Anterior cingulate cortex (tissue), 58 donors: ENCODE data around the gene HTR2C.
"Not testable (repeated sequence)": the region's sequence is repeated elsewhere in the genome, so short reads cannot be mapped to it uniquely, and the experiment has no call there.

Source experiments
- DNase-seq, 58 donors: peaks; one replicate each; lab custom pipeline; 2025; lab: John Stamatoyannopoulos, UW

HTR2C gene

DNA sequence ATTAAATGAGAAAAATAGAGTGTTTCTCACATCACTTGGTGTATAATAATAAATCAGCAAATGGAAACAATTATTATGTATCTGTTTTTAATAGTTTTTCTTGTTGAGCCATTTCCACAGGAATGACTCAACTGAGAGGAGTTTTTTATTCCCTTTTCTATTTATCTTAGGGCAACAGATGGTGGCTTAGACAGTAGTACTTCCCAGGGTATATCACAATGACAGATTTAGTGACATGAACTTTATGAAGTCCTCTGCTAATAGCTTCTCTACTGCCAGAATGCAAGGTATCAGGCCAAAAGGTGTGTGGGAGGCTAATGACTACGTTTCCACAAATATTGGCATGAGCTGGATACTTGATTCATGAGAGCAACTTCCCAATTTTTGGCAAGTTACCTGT is 126.7 kb downstream of the HTR2C start:
- DNase-seq, result no peak

DNA sequence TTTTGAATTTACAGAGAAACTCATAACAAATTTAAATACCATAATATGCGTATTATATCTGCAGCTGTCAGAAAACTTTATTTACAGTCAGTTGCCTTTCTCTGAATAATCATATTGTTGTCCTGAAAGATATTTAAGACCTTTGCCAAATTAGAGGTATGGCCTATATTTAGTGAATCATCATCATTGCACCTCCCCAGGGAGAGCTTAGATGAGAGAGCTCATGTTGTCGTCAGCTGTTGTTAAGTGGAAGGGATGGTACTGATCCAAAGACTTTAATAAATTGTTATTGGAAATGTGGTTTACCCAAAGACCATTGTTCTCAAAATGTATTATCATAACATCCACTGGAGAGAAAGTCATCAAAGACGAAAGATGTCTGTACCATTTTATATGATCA is 128.6 kb downstream of the HTR2C start:
- DNase-seq, result no peak

DNA sequence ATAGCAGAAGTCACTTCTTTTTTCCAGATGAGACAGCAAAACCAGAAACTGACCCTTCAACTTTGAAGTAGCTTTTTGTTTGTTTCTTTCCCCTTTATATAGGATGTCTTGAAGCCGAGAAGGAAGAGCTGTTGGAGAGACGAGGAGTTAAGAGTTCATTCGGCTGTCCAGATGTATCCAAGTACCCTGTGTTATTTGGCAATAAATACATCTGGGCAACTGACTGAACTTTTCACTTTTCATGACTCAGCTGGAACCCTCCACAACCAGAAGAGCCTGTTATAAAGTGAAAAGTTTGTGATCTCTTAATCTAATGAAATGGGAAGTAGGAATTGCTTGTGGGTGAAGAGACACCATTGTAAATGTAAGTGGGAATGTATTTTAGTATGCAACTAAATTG is 131.2 kb downstream of the HTR2C start:
- no peak for DNase-seq

DNA sequence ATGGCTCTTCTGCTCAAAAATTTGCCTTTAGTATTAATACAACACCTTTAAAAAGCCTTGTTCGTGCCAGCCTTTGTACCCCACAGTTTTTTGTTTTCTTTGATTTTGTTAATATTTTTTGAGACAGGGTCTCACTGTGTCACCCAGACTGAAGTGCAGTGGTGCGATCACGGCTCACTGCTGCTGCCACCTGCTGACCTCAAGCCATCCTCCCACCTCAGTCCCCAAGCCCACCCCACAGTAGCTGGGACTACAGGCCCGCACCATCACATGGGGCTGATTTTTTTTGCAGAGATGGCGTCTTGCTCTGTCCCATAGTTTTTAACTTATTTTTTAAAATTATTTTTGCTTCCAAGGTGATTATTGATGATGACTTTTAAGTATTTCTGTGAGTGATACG is 134.0 kb downstream of the HTR2C start:
- no peak for DNase-seq

DNA sequence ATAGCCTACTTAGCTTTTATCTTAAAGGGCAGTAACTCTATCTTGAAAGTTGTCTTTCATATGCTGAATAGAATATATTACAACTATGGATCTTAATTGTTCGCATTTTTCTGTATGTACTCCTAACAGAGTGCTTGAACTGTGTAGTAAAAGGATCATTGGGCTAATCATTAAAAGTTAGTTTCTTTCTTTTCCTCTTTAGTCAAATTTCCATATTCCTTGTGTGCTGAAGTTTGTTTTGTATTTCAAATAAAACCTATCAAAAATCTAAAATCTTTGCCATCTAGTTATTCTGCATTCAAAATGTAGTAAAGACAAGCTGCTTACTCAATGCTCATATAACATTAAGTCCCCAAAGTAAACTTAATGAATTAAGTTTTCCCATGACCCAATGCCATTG is 182.7 kb downstream of the HTR2C start:
- DNase-seq, result no peak

DNA sequence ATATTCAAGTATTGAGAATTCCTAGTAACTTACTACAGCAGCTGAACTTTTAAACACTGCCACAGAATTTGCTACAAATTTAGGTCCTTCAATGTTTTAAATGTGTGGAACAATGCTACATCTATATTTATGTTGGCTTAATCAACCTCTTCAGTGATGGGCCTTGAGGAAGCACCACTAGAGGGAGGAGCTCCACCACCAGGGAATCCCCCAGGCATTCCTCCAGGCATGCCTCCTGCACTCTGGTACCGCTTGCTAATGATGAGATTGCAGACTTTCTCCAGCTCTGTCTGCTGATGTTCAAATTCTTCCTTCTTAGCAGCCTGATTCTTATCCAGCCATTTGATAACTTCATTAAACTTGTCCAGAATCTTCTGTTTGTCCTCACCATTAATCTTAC is 190.8 kb downstream of the HTR2C start:
- DNase-seq, result no peak

DNA sequence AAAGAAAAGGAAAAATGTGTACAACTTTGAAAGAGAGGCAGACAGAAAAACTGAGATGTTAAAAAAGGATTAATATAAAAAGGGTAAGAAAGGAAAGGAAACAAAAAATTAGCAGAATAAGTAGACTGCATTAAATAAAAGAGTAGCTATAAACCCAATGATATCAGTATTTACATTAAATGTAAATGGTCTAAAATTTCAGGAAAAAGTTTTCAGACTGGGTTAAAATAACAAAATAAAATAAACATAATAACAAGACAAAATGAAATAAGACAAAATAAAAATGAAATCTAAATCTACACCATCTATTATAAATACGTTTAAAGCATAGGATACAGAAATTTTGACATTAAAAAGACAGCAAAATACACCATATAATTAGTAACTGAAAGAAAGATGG is 199.0 kb downstream of the HTR2C start:
- no peak for DNase-seq

DNA sequence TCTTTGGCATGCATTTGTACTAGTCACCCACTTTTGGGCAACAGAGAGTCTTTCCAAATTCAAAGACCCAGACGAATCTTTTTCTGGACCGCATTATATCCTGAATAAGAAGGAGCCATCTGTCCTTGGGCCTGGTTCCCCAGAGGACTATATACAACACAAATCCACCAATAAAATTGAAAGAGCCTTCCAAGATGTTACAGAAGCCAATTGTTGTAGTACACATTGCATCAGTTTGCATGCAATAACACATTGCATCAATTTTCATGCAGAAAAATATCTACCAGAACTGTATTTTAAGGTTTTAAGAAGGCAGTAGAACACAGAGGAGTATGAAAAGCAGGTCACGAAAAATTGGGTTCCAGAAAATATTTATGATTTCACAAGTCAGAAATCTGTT is 203.2 kb downstream of the HTR2C start:
- no peak for DNase-seq

DNA sequence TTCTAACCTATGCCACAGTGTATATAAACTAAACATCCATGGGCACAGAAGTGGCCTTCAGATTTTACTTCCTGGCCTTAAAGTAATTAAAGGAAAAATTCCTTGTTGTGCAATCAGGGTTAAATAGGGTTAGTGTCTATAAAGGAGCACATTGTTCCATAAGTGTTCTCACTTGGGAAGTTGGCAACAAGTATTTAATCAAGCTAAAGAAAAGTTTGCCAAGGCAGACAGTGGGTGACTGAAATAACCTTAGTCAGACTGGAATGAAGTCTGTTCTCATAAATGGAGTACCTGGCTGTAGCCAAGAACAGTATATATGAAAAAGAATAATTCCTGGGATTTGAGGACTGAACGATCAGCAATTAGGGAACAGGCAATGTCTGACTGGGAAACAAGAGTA is 213.6 kb downstream of the HTR2C start:
- no peak for DNase-seq

DNA sequence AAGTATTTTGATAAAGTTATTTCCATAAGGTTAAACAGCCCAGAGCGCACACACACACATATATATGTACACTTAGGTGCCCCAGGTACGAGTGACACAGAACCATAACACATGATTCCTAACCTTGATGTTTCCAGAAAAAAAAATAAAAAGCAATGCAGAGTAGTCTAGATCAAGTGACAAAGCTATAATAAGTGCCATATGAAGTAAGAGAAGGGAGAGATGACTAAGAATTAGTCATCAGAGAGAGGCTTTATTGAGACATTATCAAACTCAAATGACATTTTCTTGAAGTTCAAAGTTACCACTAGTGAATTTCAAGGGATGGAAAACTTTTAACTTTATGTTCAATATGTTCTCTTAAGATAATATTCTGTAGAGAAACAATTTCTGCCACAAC is 215.0 kb downstream of the HTR2C start:
- DNase-seq, result no peak

DNA sequence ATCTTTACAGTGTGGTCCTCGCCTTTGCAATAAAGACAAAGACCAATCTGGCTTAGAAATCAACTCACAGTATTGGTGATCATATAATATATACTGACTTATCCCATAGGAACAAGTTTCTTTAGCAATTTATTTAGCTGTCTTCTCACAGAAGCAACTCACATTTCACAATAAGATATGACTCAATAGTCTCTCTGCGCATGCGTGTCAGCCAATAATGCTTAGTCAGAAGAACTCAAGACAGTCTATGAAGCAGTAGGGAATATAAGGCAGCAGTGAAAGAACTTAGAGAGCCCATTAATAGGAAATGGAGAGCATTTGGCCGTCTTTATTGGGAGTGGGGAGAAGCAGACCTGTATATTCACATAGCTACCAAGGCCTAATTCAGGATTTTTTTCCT is 216.8 kb downstream of the HTR2C start:
- DNase-seq, result no peak

DNA sequence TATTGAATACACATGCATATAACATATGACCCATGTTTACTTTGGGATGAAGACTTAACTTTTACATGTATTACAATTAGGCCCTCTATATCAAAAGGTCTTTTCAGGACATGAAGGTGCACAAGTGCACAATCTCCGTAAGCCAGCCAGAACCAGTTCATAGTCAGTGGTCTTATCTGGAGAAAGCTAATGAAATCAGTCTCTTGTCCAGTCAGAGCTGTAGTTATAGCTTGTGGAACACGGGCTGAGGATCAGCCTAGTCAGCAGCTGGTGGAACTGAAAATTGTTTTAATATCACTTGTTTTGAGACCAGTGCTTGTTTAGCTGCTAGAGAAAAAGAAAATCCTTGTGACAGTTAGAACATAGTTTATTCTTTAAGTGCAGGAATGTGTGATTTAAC is 235.6 kb downstream of the HTR2C start:
- no peak for DNase-seq

DNA sequence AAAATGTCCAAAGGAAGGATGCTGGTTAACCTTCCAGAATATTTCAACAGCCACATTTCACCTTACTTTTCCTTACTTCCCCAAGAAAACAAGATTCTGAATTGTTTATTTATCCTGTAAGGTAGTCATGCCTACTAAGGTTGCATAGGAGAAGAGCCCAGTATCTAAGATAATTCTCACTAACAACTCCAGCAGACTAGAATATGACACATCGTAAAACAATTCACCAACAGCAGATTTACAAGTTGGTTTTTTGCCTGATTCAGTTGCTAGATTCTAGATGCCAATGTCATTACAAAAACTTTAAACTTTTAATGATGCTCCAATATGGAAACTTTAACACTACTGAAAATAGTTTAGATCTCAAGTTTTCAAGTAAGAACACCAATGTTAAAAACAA is 257.2 kb downstream of the HTR2C start:
- DNase-seq, result no peak

DNA sequence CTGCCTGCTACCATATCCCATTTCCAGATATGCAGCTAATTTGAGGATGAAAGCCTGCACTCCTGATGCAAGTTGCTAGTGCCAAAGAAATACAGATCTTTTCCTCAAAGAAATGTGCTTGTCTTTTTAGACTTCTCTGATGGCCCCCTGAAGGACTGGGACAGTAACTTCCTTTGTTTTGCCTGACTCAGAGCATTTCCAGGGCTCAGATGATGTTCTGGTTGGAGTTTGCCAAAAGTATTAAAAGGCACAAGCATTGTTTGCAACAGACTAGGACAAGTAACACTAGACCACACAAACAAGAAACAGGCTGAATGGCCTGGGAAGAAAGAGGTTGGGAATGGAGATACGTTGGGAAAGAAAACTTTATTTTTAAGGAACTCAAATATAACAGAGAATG is 258.3 kb downstream of the HTR2C start:
- no peak for DNase-seq

DNA sequence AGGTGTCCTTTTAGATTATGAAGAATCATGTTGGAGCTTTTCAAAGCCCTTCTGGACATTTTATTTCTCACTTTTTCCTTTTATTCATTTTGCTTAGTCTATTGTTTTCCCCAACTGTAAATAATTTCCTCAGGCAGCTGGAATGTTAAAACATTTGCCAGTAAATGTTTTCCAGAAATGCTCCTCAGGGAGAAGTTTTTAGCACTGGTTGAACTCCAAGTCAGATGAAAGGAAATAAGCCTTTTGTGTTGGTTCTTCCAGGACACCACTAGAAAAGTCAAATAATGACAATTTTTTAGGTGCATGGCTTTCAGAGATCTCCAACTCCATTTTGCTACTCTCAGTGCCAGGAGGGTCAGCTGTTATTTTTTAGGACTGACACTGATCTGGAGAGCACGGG is 305.6 kb downstream of the HTR2C start:
- DNase-seq, result no peak

DNA sequence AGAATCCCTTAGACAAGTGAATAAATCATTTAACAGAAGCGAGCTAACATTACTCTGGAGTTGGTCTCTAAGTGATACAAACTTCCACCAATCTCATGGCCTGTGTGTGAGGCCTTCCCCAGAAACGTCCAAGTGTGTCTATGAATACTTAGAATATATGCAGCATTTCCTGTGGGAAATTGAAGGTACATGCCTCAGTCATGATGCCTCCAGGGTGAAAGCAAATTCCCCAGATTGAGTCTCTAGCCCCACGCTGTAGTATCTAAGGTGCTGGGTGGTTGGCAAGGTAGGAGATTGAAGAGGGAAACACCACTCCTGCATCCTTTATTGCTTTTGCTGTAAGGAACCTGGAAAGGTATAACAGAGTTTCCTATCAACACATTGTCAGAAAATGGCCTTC is 319.7 kb downstream of the HTR2C start:
- DNase-seq, result no peak

DNA sequence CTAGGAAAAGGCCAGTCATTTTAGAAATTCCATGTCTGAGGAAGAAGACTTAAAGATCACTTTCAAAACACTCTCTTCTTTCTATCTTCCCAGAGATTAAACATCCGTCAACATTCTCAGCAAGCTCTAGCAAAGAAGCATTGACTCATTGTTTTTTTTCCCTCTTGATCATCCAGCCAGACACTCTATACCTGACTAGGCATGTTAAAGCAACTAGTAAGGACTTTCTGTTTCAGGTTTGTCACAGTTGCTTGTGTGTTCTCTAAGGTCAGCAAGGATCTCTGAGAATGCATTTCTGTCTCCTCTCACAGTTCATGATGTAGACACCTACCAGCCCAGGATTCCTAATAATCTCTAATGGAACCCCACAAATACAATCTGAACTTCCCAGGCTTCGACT is 321.4 kb downstream of the HTR2C start:
- no peak for DNase-seq

DNA sequence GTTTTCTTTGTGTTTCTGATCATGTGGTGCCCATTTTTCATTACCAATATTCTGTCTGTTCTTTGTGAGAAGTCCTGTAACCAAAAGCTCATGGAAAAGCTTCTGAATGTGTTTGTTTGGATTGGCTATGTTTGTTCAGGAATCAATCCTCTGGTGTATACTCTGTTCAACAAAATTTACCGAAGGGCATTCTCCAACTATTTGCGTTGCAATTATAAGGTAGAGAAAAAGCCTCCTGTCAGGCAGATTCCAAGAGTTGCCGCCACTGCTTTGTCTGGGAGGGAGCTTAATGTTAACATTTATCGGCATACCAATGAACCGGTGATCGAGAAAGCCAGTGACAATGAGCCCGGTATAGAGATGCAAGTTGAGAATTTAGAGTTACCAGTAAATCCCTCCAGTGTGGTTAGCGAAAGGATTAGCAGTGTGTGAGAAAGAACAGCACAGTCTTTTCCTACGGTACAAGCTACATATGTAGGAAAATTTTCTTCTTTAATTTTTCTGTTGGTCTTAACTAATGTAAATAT is 323.2 kb downstream of the HTR2C start:
- DNase-seq, result no peak

DNA sequence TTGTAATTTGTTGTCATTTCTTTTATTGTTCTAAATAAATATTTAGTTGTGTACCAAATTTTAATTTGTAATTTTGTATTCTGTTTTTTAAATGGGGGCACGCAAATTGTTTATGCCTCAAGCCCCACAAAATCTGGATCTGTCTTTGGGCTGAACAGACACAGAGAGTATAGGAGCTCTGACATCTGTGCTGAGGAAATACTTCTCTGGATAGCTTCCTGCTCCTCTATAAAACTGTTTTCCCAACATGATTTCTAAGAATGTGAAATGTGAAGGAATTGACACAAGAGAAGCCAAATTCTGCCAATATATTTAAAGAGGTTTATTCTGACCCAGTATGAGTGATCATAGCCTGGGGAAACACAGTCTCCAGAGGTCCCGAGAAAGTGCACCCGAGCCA is 340.5 kb downstream of the HTR2C start:
- DNase-seq, result no peak

DNA sequence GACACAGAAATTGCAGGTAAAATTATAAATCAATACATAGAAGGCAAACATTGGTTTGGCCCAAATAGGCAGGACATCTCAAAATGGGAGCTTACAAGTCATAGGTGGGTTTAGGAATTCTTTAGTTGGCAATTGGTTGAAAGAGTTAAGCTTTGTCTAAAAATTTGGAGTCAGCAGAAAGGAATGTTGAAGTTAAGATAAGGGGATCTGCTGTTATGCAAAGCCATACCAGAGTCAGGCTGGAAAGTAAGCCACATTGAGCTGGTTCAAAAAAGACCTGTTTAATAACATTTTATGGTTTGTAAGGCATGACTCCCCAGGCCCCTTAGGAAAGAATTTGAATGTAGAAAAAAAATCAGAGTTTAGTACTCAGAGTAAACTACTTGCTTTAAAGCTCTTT is 341.0 kb downstream of the HTR2C start:
- DNase-seq, result no peak

DNA sequence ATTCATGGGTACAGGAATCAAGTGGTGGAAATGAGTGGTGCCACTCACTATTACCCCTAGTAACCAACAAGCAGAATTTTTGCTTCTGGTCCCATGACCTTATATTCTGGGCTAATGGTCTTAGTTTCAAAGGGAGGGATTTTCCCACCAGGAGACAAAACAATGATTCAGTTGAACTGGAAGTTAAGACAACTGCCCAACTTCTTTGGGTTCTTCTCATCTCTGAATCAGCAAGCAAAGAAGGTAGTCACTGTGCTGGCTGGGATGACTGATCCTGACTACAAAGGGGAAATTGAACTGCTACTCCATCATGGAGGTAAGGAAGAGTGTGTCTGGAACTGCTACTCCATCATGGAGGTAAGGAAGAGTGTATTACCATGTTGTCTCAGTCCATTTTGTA is 346.3 kb downstream of the HTR2C start:
- no peak for DNase-seq

DNA sequence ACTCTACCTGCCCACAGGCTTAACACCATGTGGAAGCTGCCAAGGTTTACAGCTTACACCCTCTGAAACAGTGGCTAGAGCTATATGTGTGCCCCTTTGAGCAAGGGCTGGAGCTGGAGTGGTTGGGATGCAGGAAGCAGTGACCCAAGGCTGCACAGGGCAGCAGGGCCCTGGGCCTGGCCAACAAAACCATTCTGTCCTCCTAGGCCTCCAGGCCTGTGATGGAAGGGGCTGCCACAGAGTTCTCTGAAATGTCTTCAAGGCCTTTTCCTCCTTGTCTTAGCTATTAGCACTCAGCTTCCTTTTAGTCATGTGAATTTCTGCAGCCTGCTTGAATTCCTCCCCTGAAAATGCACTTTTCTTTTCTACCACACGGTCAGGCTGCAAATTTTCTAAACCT is 348.7 kb downstream of the HTR2C start:
- no peak for DNase-seq

DNA sequence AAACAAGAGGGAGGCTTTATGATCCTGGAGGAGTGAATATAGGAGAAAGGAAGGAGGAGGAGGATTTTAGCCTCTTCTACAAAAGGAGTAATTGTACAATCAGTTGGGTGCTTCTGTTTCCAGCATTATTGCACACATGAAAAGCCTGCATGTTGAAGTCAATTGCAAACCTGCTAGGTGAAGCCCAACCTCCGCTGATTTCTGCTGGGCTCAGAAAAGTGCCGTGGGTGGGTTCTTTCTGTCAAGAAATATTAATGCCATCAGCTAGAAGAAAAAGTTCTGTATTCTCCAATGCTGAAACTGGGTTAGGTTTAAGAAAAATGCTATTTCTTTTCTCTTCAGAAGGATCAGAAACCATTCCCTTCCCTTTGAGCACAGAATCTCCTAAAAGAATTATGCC is 349.4 kb downstream of the HTR2C start:
- DNase-seq, result peak in 1 of 58 donors; percentile 0

DNA sequence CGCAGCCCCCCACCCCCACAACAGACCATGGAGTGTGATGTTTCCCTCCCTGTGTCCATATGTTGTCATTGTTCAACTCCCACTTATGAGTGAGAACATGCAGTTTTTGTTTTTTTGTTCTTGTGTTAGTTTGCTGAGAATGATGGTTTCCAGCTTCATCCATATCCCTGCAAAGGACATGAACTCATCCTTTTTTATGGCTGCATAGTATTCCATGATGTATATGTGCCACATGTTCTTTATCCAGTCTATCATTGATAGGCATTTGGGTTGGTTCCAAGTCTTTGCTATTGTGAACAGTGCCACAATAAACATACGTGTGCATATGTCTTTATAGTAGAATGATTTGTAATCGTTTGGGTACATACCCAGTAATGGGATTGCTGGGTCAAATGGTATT is 353.2 kb downstream of the HTR2C start:
- not testable (repeated sequence) for DNase-seq
